NT2/D1 (cell line): ENCODE measurements around the gene HNRNPA0.

ENCODE experiments used
- YY1 ChIP-seq: IDR thresholded peaks from 2 replicates; pipeline ENCODE4 v1.6.1; 2011; ENCODE audit not compliant: insufficient read length, insufficient read depth
- ZNF274 ChIP-seq: IDR thresholded peaks from 2 replicates; pipeline ENCODE4 v1.6.1; 2011; ENCODE audit warnings: mild to moderate bottlenecking, low read depth, low read length

GRCh38 chr5:137706841-137707240 is 47.3 kb downstream of the HNRNPA0 start:
- TF ChIP-seq YY1: no peak
- no peak for TF ChIP-seq ZNF274
